Measurements from ENCODE around the gene COMMD7.

- no peak for TF ChIP-seq POLR2A (IDR thresholded peaks at IDR 0.05)
- TF ChIP-seq CTCF (IDR thresholded peaks at IDR 0.05) = no peak
These were observed 43.9 kb upstream of the COMMD7 start for GRCh38 chr20:32787168-32787567.

Data from uterus (tissue), 2 donors.